Measurements from ENCODE around the gene ATP8B3. TPM values are rescaled to one million over a fixed set of nuclear protein-coding genes. Genes with fewer than 3 reads are reported as not detected.

ATP8B3 gene
- total and polyA plus RNA-seq, 2 donors (not counting 1 experiment from before 2014, with no cell fraction given), result 2.3 to 3.0 TPM

DNA sequence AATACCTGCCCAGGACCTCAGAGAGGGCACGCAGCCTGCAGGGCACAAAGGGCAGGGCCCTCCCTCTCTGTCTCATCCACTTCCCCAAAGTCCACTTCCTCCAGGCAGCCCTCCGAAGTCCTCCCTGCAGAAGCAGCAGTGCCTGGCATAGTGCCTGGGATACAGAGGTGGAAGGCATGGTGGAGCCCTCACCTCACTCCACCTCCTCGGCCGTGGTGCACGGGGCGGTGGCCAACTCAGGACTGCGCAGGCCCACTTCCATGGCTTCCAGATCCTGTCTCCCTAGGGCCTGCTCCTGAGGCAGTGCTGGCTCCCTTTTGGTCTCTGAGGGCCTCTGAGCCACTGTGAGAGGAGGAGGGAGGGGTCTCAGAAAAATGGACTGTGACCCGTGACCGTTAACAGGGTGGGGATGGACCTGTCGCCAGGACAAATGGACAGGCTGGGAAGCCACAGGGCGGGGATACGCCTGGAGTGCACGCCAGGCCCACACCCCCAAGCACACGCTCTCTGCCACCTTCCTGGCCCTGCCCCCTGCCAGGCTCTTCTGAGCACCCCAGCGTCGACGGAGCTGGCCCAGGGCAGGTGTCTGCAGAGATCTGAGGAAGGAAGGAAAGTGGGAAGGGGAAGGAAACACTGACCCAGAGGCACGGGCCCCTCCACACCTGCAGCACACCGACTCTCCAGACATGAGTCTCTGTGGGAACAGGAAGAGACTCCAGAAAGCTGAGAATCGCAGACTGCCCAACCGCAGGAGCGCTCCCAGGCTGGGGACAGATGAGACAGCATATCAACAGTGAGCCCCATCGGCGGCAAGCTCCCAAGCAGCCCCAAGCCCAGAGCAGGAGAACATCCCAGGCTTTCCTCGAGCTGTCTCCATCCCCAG lies 27.8 kb upstream of the ATP8B3 start:
- no peaks in the 10 kb centered on the region for H4K20me1 ChIP-seq (ENCODE audit: control insufficient read depth, extremely low read depth, insufficient read depth, low read length)
- H3K27me3 ChIP-seq (ENCODE audit: control insufficient read depth, insufficient read depth, low read length), result no peaks in the 10 kb centered on the region
- no peak overlapping the region for H3K27ac ChIP-seq (ENCODE audit: insufficient read depth, low read length)
- no peak overlapping the region for H2AFZ ChIP-seq (ENCODE audit: low read length)
- H3K4me3 ChIP-seq (replicated peaks in 1 of 4; ENCODE audit: control extremely low read depth in 1 of 4, insufficient read depth in 1 of 4, low read depth in 3 of 4, low read length in 4 of 4), result no peak overlapping the region
- no peak overlapping the region for H3K4me2 ChIP-seq (ENCODE audit: extremely low read depth, insufficient read depth, low read length)
- H3K79me2 ChIP-seq (ENCODE audit: control insufficient read depth, insufficient read depth, low read length), result peaks cover 89% of the 10 kb centered on the region
- DNase-seq (ENCODE audit: low read depth in 2 of 2), result no peak
- H3K9me3 ChIP-seq (ENCODE audit: control insufficient read depth, insufficient read depth, low read depth, low read length), result no peaks in the 10 kb centered on the region
- peaks cover 5% of the 10 kb centered on the region for H3K36me3 ChIP-seq (ENCODE audit: control insufficient read depth, insufficient read depth, low read length)
- no peak for TF ChIP-seq EZH2 (IDR thresholded peaks at IDR 0.05; ENCODE audit: low read length, missing control alignments)
- TF ChIP-seq, protein P1, sequence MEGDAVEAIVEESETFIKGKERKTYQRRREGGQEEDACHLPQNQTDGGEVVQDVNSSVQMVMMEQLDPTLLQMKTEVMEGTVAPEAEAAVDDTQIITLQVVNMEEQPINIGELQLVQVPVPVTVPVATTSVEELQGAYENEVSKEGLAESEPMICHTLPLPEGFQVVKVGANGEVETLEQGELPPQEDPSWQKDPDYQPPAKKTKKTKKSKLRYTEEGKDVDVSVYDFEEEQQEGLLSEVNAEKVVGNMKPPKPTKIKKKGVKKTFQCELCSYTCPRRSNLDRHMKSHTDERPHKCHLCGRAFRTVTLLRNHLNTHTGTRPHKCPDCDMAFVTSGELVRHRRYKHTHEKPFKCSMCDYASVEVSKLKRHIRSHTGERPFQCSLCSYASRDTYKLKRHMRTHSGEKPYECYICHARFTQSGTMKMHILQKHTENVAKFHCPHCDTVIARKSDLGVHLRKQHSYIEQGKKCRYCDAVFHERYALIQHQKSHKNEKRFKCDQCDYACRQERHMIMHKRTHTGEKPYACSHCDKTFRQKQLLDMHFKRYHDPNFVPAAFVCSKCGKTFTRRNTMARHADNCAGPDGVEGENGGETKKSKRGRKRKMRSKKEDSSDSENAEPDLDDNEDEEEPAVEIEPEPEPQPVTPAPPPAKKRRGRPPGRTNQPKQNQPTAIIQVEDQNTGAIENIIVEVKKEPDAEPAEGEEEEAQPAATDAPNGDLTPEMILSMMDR (conservative IDR thresholded peaks at IDR 0.05 in 1 of 2, IDR thresholded peaks at IDR 0.05 in 1 of 2; ENCODE audit: low read depth in 1 of 2, low read length in 2 of 2), result no peak
- no peak overlapping the region for H3K9ac ChIP-seq (ENCODE audit: insufficient read depth, low read length)
- H3K4me1 ChIP-seq (ENCODE audit: control insufficient read depth, extremely low read depth, insufficient read depth, low read length), result peaks cover under 1% of the 10 kb centered on the region

DNA sequence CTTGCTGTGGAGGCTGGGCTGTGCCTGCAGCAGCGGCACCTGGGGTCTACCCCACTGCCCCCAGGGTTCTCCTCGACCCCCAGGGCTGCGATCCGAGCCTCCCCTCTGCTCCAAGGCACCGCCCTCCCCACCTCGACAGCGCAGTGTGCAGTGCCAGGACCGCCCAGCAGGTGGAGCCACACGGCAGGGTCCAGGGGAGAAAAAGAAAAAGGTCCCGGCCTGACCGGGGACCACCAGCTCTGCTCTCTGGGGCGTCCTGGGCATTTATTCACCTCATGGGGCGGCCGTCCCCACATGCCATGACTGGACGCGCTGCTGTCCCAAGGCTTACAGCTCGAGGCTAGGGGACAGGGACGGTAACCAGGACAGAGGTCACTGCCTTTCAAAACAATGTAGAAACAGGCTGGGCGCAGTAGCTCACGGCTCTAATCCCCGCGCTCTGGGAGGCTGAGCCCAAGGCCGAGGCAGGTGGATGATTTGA lies 25.6 kb upstream of the ATP8B3 start:
- H3K36me3 ChIP-seq (ENCODE audit: control insufficient read depth, insufficient read depth, low read length), result no peaks in the 10 kb centered on the region
- no peak for TF ChIP-seq EZH2 (IDR thresholded peaks at IDR 0.05; ENCODE audit: low read length, missing control alignments)
- TF ChIP-seq, protein P1 (conservative IDR thresholded peaks at IDR 0.05 in 1 of 2, IDR thresholded peaks at IDR 0.05 in 1 of 2; ENCODE audit: low read depth in 1 of 2, low read length in 2 of 2), result peak; percentile 81 to 82
- no peak overlapping the region for H2AFZ ChIP-seq (ENCODE audit: low read length)
- no peaks in the 10 kb centered on the region for H4K20me1 ChIP-seq (ENCODE audit: control insufficient read depth, extremely low read depth, insufficient read depth, low read length)
- no peak overlapping the region for H3K9ac ChIP-seq (ENCODE audit: insufficient read depth, low read length)
- no peak overlapping the region for H3K4me2 ChIP-seq (ENCODE audit: extremely low read depth, insufficient read depth, low read length)
- no peaks in the 10 kb centered on the region for H3K9me3 ChIP-seq (ENCODE audit: control insufficient read depth, insufficient read depth, low read depth, low read length)
- H3K4me3 ChIP-seq (replicated peaks in 1 of 4; ENCODE audit: control extremely low read depth in 1 of 4, insufficient read depth in 1 of 4, low read depth in 3 of 4, low read length in 4 of 4), result no peak overlapping the region
- H3K79me2 ChIP-seq (ENCODE audit: control insufficient read depth, insufficient read depth, low read length), result peaks cover 79% of the 10 kb centered on the region
- peaks cover 15% of the 10 kb centered on the region for H3K4me1 ChIP-seq (ENCODE audit: control insufficient read depth, extremely low read depth, insufficient read depth, low read length)
- DNase-seq (ENCODE audit: low read depth in 2 of 2), result no peak
- H3K27ac ChIP-seq (ENCODE audit: insufficient read depth, low read length), result no peak overlapping the region
- no peaks in the 10 kb centered on the region for H3K27me3 ChIP-seq (ENCODE audit: control insufficient read depth, insufficient read depth, low read length)

DNA sequence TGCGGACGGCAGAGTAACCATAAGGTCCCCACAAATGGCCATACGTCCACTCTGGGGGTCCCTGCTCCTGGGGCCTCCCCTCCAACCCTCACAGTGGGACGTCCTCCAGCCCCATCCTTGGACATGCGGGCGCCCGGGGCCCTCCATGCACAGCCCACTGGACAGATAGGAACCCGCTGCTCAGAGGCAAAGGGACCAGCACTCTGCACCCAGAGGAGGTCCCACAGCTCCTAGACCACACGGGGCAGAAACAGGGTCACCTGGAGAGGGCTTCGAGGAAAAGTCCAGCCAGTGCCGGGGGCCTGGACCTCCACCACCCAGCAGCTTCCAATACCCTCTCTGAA lies 25.1 kb upstream of the ATP8B3 start:
- Histone ChIP-seq H3K79me2 (ENCODE audit: control insufficient read depth, insufficient read depth, low read length) (peaks cover 75% of the 10 kb centered on the region), H3K9ac (ENCODE audit: insufficient read depth, low read length) (no peak overlapping the region), H3K4me1 (ENCODE audit: control insufficient read depth, extremely low read depth, insufficient read depth, low read length) (peaks cover 15% of the 10 kb centered on the region), H3K4me3 (replicated peaks in 1 of 4; ENCODE audit: control extremely low read depth in 1 of 4, insufficient read depth in 1 of 4, low read depth in 3 of 4, low read length in 4 of 4) (no peak overlapping the region), H2AFZ (ENCODE audit: low read length) (no peak overlapping the region), H3K36me3 (ENCODE audit: control insufficient read depth, insufficient read depth, low read length) (peaks cover 1% of the 10 kb centered on the region), H3K4me2 (ENCODE audit: extremely low read depth, insufficient read depth, low read length) (no peak overlapping the region), H4K20me1 (ENCODE audit: control insufficient read depth, extremely low read depth, insufficient read depth, low read length) (no peaks in the 10 kb centered on the region), H3K27ac (ENCODE audit: insufficient read depth, low read length) (no peak overlapping the region), H3K9me3 (ENCODE audit: control insufficient read depth, insufficient read depth, low read depth, low read length) (no peaks in the 10 kb centered on the region), H3K27me3 (ENCODE audit: control insufficient read depth, insufficient read depth, low read length) (no peaks in the 10 kb centered on the region)
- TF ChIP-seq, protein P1 (conservative IDR thresholded peaks at IDR 0.05 in 1 of 2, IDR thresholded peaks at IDR 0.05 in 1 of 2; ENCODE audit: low read depth in 1 of 2, low read length in 2 of 2), result no peak
- no peak for TF ChIP-seq EZH2 (IDR thresholded peaks at IDR 0.05; ENCODE audit: low read length, missing control alignments)
- DNase-seq (ENCODE audit: low read depth in 2 of 2), result no peak

Measured in fibroblast of lung (primary cell).